HG02852 (cell line): ENCODE results near the gene CELSR2.

Experiments used
- ATAC-seq: cut with Tn5 transposase; IDR thresholded peaks from one replicate; pipeline ENCODE4 v1.9.1; 2021; ENCODE audit warnings: mild to moderate bottlenecking, moderate library complexity; ENCODE audit not compliant: unreplicated experiment

The CELSR2 gene

GRCh38 chr1:109261578-109261977 lies 12.2 kb downstream of the CELSR2 start:
- no peak for ATAC-seq

- no peak for ATAC-seq
These were observed 13.1 kb downstream of the CELSR2 start for GRCh38 chr1:109262231-109263055.

GRCh38 chr1:109263234-109263596 lies 13.9 kb downstream of the CELSR2 start:
- no peak for ATAC-seq

GRCh38 chr1:109263597-109264378 lies 14.4 kb downstream of the CELSR2 start:
- peak; percentile 81 for ATAC-seq

- no peak for ATAC-seq
These were observed 15.0 kb downstream of the CELSR2 start for GRCh38 chr1:109264379-109264755.

- no peak for ATAC-seq
These were observed 15.7 kb downstream of the CELSR2 start for GRCh38 chr1:109265016-109265415.

GRCh38 chr1:109265741-109266330 lies 16.5 kb downstream of the CELSR2 start:
- ATAC-seq: no peak

- ATAC-seq: no peak
These were observed 17.6 kb downstream of the CELSR2 start for GRCh38 chr1:109266965-109267364.

- no peak for ATAC-seq
These were observed 18.5 kb downstream of the CELSR2 start for GRCh38 chr1:109267743-109268300.

- no peak for ATAC-seq
These were observed 19.3 kb downstream of the CELSR2 start for GRCh38 chr1:109268431-109269211.

- ATAC-seq: no peak
These were observed 20.1 kb downstream of the CELSR2 start for GRCh38 chr1:109269212-109269980.

GRCh38 chr1:109269981-109270622 lies 20.8 kb downstream of the CELSR2 start:
- no peak for ATAC-seq

- ATAC-seq: no peak
These were observed 21.4 kb downstream of the CELSR2 start for GRCh38 chr1:109270623-109271317.

- no peak for ATAC-seq
These were observed 22.1 kb downstream of the CELSR2 start for GRCh38 chr1:109271458-109271857.

- ATAC-seq: no peak
These were observed 22.9 kb downstream of the CELSR2 start for GRCh38 chr1:109272021-109272799.

GRCh38 chr1:109272831-109273547 lies 23.6 kb downstream of the CELSR2 start:
- no peak for ATAC-seq

- no peak for ATAC-seq
These were observed 24.4 kb downstream of the CELSR2 start for GRCh38 chr1:109273570-109274288.
